ENCODE results near the gene PHF21A. TPM values are rescaled to one million over a fixed set of nuclear protein-coding genes. Genes with fewer than 3 reads are reported as not detected.

Gene PHF21A
- total and polyA plus RNA-seq, 2 of the 13 experiments (the other 11 are each of a cell fraction or from before 2014, with no cell fraction given) = 4.1 to 34.6 TPM

GRCh38 chr11:45889966-45890365, 231.3 kb downstream of the PHF21A start:
- in situ Hi-C loops (cut with HindIII; ENCODE audit: extremely low pct_ligation_motif_present, low pct_unique_long_range_greater_than_20kb) (no loop called here), intact Hi-C loops (cut with micrococcal nuclease; ENCODE audit: unreplicated experiment) (no loop called here)
- BruUV-seq (replicated peaks) = no TSS peak
- no peak overlapping the region for H2AFZ ChIP-seq (ENCODE audit: low read length)
- H3K27me3 ChIP-seq (ENCODE audit: control insufficient read depth in 1 of 2, insufficient read depth in 2 of 2, low read length in 2 of 2) = no peaks in the 10 kb centered on the region; a peak in 3 of 5 replicates
- DNase-seq (ENCODE audit: low spot score) (no peak), ATAC-seq (no peak), FAIRE-seq (no peak)
- no peaks in the 10 kb centered on the region for H3K79me2 ChIP-seq (ENCODE audit: insufficient read depth, low read length)
- H3K4me2 ChIP-seq (ENCODE audit: low read depth, low read length) = no peak overlapping the region
- H3K27ac ChIP-seq (ENCODE audit: extremely low read length, insufficient read depth, low read length) = no peak overlapping the region
- H3K4me3 ChIP-seq (replicated peaks in 1 of 3; ENCODE audit: insufficient read depth in 1 of 3, low read depth in 2 of 3, low read length in 3 of 3) = no peak overlapping the region
- no peak for TF ChIP-seq ZNF761 (CRISPR knock-in tag; conservative IDR thresholded peaks at IDR 0.05)
- no peak for TF ChIP-seq ZFP91 (CRISPR knock-in tag; IDR thresholded peaks at IDR 0.05; ENCODE audit: borderline replicate concordance)
- TF ChIP-seq UBTF (CRISPR knock-in tag; IDR thresholded peaks at IDR 0.05) = no peak
- no peak for TF ChIP-seq FOXA1 (IDR thresholded peaks at IDR 0.05)
- TF ChIP-seq FOXA1 (CRISPR knock-in tag; IDR thresholded peaks at IDR 0.05) = no peak
- no peak for TF ChIP-seq ATF4 (CRISPR knock-in tag; IDR thresholded peaks at IDR 0.05)
- WGBS (ENCODE audit: low lambda C conversion rate) = 57% methylated on average over 7 of the region's 9 CpGs
- H3K9me3 ChIP-seq (ENCODE audit: low read length) = no peaks in the 10 kb centered on the region
- ChIA-PET POLR2A (no interaction called here), CTCF (ENCODE audit: low intra/inter-chr PET ratio, low total read pairs) (no interaction called here)
- H4K20me1 ChIP-seq (ENCODE audit: insufficient read depth, low read length) = peaks cover 5% of the 10 kb centered on the region; the same call in 1 of the 2 replicates
- H3K9ac ChIP-seq (ENCODE audit: insufficient read depth, low read depth, low read length) = no peak overlapping the region
- H3K36me3 ChIP-seq (replicated peaks in 1 of 2; ENCODE audit: control insufficient read depth in 1 of 2, insufficient read depth in 2 of 2, low read length in 2 of 2) = no peaks in the 10 kb centered on the region
- peaks cover 9% of the 10 kb centered on the region for H3K4me1 ChIP-seq (ENCODE audit: insufficient read depth, low read length)
